SKM-1 (cell line): Measurements from ENCODE around the gene CPA1.
A peak's percentile ranks its signal among the peaks of the same experiment; 100 is the strongest.

Experiments
- DNase-seq: peaks from one replicate; lab custom pipeline; 2025; ENCODE audit not compliant: unreplicated experiment; lab: John Stamatoyannopoulos, UW

The CPA1 gene

DNA sequence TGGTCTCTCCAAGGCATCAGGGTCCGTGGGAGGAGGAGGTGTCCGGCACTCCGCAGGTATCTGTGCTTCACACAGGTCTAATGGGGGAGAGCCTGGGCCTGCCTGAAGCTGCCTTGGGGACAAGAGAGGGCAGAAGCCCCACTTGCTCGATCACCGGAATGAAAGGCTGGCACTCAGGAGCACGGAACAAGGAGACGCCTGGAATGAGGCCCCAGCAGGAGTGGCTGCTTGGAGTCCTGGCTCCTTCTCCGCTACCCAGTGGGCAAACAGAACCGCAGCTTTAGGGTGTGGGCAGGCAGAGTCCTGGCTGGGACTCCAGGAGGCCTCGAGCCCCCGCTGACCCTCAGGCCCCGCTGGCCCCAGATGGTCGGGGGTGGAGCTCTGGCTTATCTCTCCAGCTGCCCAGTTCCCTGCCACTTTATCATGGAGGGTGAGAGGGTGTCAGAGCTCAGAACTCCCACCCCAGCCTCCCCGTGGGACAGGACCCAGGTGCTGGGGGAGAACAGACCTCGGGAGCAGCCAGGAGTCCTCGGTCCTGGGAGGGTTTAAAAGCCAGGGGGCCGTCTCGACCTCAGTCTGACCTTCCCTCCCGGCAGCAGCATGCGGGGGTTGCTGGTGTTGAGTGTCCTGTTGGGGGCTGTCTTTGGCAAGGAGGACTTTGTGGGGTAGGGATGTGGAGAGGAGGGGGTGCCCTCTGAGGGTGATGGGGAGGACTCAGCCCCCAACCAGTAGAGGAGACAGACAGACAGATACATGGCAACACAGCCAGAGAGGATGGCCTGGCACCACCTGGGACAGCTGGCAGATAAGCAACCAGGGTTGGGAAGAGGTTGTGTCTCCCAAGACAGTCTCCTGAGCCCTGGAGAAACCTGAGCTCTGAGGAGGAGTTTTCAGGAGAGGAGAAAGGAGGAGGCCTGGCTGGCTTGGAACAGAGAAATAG is at the start of gene CPA1:
CPA1 (plus strand) TSS at position 574 of the 940 bp plus-strand sequence; CDS start at position 601, 27 bp downstream.
- no peak for DNase-seq

DNA sequence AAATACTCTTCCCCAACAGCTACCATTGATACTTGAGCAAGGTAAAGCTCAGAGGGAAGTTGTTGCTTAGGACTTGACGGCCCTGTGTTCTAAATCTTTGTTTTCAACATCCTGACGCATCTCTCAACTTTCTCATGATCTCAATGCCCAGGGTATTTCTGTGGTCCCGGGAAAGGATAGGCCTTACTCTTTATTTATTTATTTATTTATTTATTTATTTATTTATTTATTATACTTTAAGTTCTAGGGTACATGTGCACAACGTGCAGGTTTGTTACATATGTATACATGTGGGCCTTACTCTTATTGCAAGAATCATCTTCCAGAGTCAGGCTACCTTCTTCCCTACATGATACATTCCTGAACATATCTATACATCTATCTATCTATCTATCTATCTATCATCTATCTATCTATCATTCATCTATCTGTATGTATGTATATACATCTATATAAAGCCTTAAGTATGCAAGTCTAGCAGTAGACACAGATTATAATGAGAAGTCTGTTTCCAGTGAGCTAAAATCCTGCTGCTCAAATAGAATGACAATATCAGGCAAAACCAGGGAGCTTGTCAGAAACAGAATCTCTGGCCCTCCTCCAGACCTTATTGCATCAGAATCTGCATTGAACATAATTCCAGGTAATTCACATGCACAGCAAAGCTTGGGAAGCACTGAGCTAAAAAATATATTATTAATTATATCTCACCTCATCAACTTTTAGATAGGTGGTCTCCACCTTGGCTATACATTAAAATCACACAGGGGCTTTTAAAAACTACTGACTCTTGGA is 47.8 kb upstream of the CPA1 start:
- no peak for DNase-seq

DNA sequence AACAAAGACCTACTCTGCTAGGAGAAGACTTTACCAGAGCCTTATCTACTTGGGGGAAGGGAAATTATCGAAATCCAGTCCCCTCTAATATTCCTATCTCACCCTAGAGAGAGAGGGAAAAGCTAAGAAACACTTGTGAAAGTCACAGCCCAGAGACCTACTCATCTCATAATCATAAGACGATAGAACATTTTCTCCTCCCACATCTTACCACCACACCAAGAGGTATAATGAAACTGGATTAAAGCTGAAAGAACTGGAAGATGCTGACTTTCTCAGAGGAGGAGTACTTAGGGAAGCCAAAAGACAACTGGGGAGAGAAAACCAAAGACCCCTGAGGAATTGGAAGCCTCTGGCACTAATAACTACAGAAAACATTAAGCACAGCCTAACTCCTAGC is 46.5 kb upstream of the CPA1 start:
- DNase-seq: no peak

DNA sequence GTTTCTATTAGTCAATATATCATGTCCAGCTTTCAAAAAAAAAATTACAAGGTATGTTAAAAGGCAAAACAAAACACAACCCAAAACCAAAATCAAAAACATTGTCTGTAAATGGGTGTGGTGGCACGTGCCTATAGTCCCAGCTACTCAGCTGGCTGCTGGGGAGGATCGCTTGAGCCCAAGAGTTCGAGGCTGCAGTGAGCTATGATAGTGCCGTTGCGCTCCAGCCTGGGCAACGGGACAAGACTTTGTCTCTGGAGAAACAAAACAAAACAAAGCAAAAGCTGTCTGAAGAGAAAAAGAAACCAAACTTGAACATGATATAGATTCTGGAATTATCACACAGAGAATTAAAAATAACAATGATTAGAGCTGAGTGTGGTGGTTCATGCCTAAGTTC is 46.0 kb upstream of the CPA1 start:
- DNase-seq: no peak

- no peak for DNase-seq
Observed at GRCh38 chr7:130337410-130337971, 42.8 kb upstream of the CPA1 start.

- no peak for DNase-seq
Observed at GRCh38 chr7:130338233-130338632, 42.1 kb upstream of the CPA1 start.

GRCh38 chr7:130341882-130342281 is 38.4 kb upstream of the CPA1 start:
- no peak for DNase-seq

GRCh38 chr7:130342701-130343380 is 37.5 kb upstream of the CPA1 start:
- DNase-seq: no peak

- DNase-seq: no peak
Observed at GRCh38 chr7:130344271-130344866, 35.9 kb upstream of the CPA1 start, which contains the start of gene CPA5. Gene CPA5 (plus strand): TSS chr7:130344816. CDS start chr7:130346486, 1,670 bp downstream.

DNA sequence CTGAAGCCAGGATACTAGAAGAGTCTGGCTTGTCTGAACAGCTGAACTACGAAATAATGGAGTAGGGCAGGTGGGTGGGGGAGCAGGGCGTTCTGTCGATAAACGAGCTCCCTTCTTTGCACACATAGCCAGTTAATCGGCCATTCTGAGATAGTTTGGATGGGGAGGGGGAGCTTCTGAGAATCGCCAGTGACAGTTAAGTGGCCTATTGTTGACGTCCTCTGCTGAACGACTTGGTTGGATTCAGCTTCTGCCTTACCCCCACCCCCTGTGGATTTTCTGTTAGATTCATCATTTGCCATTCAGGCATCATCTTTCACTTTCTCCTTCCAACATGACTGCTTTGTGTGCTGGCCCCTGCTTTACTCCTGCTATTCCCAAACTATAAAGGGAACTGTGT is 35.2 kb upstream of the CPA1 start:
- DNase-seq: no peak

DNA sequence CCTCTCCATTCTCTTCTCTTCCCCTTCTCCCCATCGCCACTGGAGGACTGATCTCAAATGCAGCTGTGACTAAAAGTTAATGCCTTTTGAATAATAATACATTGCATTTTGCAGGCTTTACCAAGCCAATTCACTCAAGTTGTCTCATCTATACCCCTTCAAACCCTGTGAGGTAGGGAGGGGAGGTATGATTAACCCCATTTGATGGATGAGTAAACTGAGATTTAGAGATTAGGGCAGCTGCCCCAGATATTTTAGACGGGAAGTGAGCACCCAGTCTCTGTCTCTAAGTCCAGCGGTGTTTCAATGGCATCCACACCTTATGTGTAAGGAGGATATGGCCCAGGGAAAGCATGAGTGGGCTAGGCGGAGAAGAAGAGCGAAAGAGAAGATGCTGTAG is 34.6 kb upstream of the CPA1 start:
- no peak for DNase-seq

- no peak for DNase-seq
Observed at GRCh38 chr7:130346177-130346905, 34.0 kb upstream of the CPA1 start.

- DNase-seq: no peak
Observed at GRCh38 chr7:130346941-130347340, 33.4 kb upstream of the CPA1 start.

DNA sequence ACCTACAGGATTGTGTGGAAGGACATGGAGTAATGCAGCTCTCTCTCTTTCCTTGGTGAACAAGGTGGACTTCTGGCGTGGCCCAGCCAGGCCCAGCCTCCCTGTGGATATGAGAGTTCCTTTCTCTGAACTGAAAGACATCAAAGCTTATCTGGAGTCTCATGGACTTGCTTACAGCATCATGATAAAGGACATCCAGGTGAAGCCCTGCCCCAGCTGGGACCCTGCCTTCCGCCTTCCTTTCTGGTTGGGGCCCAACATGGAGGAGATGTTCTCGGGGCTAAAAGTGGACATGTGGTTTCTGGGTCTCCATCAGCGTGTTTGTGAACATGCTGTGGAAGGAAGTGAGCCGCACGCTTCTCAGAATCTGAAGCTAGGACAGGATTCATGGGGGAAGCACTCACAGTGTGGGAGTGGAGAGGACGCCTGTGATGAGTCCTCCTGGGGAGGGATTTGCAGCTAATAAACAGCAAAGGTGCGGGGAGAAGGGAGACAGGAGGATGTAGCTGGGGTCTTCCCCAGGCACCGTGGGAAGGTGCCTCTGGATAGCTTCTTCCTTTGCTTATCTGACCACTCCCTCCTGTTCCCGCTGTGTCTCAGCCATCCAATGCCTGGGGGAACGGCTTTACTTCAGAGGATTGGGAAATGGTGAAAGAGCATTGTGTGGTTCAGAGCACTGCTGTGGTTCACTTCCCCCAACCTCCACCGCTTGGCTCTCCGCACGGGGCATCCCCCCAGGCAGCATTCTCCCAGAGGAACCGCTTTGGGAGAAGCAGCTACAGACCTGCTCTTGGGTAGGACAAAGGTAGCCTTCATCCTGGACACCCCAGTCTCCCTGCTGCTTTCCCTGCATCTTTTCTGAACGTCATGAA is 30.1 kb upstream of the CPA1 start:
- DNase-seq: peak; percentile 12

DNA sequence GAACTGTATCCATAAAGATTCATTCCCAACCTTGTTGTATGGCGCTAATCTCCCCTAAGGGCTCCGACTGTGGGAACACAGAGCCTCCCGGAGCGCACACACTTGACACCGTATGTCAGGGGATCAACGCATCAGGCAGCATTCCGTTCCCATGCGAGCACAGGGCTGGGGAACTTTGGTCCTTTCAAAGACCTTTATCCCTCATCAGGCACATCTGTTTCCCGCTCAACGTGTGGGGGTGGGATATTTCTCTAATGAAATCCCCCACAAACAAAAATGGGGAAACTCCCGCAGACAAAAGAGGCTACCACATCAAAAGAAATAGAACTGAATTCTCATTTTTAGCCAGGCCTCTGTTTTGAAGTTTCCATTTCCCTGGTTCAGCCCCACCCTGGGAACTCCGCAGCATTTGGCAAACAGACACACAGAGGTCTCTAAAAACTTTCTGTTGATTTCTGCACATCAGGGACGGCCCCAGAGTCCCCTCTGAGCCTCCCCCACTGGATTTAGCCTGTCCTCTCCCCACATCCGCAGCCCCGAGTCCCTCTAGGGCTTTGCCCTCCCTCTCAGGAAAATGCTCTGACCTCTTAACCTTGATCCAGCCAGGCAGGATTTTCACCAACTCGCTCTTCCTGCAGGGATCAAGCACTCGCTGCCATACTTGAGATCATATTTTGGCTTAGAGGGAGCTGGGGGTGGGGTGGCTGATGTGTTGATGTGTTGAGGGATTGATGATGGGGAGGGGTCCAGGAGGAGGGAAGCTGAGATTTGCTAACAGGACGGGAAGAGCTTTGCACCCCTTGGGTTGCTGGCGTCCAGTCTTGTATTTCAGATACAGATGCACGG is 29.1 kb upstream of the CPA1 start:
- no peak for DNase-seq

- DNase-seq: no peak
Observed at GRCh38 chr7:130351791-130352090, 28.6 kb upstream of the CPA1 start.

GRCh38 chr7:130352194-130353074 is 27.9 kb upstream of the CPA1 start:
- DNase-seq: no peak
